H1 (cell line): ENCODE data around the gene TMEM209.
"Not testable (repeated sequence)": the region's sequence is repeated elsewhere in the genome, so short reads cannot be mapped to it uniquely, and the experiment has no call there.

ENCODE experiments used
- EP300 ChIP-seq, 2 experiments: IDR thresholded peaks; 1 replicate in 1 of 2; 2 replicates in 1 of 2; pipeline ENCODE4 v1.6.1; 2011 to 2012; ENCODE audit warnings: low read depth in 2 of 2, low read length in 2 of 2, mild to moderate bottlenecking in 2 of 2, borderline replicate concordance in 1 of 2, inconsistent platforms in 1 of 2, moderate library complexity in 1 of 2
- EZH2 ChIP-seq: fragments of 200-600 bp; sonication (generic); IDR thresholded peaks from 2 replicates; pipeline ENCODE4 v1.7.1; 2012; ENCODE audit warnings: low read depth, mild to moderate bottlenecking, moderate library complexity, low read length, inconsistent platforms; ENCODE audit not compliant: severe bottlenecking
- NRF1 ChIP-seq: IDR thresholded peaks from 2 replicates; pipeline ENCODE4 v1.6.1; 2011; ENCODE audit warnings: mild to moderate bottlenecking, low read depth, low read length, improper control_type of control experiment
- POLR2A ChIP-seq, 2 experiments: IDR thresholded peaks; 1 replicate in 1 of 2; 2 replicates in 1 of 2; pipeline ENCODE4 v1.6.1; 2011; ENCODE audit warnings: low read depth in 2 of 2, low read length in 2 of 2, mild to moderate bottlenecking in 2 of 2; ENCODE audit errors: control extremely low read depth in 1 of 2
- POLR2AphosphoS5 ChIP-seq: IDR thresholded peaks from 2 replicates; pipeline ENCODE4 v1.6.1; 2011; ENCODE audit warnings: low read depth, low read length
- SP1 ChIP-seq: IDR thresholded peaks from 2 replicates; pipeline ENCODE4 v1.6.1; 2011; ENCODE audit warnings: low read depth, low read length
- SUZ12 ChIP-seq: fragments of 200-600 bp; sonication (generic); IDR thresholded peaks from 2 replicates; pipeline ENCODE4 v1.6.1; 2012; ENCODE audit warnings: mild to moderate bottlenecking, inconsistent platforms, low read length, moderate library complexity, mixed read lengths
- TF ChIP-seq, protein P1 (sequence below), 3 experiments: IDR thresholded peaks; 1 replicate in 2 of 3; 2 replicates in 1 of 3; pipeline versions ENCODE4 v1.5.1 to v1.6.1; 2011; ENCODE audit warnings: low read length in 3 of 3, mild to moderate bottlenecking in 3 of 3, inconsistent platforms in 2 of 3, low read depth in 1 of 3, moderate library complexity in 1 of 3; ENCODE audit not compliant: insufficient read depth in 1 of 3; ENCODE audit errors: control extremely low read depth in 1 of 3
- TF ChIP-seq, protein P2 (sequence below): IDR thresholded peaks from 2 replicates; pipeline ENCODE4 v1.6.1; 2012; ENCODE audit warnings: inconsistent platforms

DNA sequence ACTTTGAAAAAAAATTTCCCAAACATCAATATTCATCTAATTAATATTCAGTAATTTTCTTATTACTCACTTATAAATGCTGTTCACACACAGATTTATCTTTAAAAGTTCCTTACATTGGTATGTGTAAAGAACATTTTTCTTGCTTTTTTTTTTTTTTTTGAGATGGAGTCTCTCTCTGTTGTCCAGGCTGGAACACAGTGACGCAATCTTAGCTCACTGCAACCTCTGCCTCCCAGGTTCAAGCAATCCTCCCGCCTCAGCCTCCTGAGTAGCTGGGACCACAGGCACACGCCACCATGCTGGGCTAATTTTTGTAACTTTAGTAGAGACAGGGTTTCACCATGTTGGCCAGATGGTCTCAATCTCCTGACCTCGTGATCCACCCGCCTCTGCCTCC lies 20.9 kb downstream of the TMEM209 start:
- TF ChIP-seq, protein P1, sequence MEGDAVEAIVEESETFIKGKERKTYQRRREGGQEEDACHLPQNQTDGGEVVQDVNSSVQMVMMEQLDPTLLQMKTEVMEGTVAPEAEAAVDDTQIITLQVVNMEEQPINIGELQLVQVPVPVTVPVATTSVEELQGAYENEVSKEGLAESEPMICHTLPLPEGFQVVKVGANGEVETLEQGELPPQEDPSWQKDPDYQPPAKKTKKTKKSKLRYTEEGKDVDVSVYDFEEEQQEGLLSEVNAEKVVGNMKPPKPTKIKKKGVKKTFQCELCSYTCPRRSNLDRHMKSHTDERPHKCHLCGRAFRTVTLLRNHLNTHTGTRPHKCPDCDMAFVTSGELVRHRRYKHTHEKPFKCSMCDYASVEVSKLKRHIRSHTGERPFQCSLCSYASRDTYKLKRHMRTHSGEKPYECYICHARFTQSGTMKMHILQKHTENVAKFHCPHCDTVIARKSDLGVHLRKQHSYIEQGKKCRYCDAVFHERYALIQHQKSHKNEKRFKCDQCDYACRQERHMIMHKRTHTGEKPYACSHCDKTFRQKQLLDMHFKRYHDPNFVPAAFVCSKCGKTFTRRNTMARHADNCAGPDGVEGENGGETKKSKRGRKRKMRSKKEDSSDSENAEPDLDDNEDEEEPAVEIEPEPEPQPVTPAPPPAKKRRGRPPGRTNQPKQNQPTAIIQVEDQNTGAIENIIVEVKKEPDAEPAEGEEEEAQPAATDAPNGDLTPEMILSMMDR (IDR thresholded peaks at IDR 0.05; ENCODE audit: control extremely low read depth in 1 of 3, insufficient read depth in 1 of 3, low read depth in 1 of 3, low read length in 3 of 3) = not testable (repeated sequence)
- TF ChIP-seq, protein P2, sequence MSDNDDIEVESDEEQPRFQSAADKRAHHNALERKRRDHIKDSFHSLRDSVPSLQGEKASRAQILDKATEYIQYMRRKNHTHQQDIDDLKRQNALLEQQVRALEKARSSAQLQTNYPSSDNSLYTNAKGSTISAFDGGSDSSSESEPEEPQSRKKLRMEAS = not testable (repeated sequence)
- not testable (repeated sequence) for TF ChIP-seq SP1; NRF1; POLR2A (IDR thresholded peaks at IDR 0.05; ENCODE audit: control extremely low read depth in 1 of 2, low read depth in 2 of 2, low read length in 2 of 2); SUZ12; EZH2; EP300 (IDR thresholded peaks at IDR 0.05; ENCODE audit: borderline replicate concordance in 1 of 2, low read depth in 2 of 2, low read length in 2 of 2); POLR2AphosphoS5
